GM12878 (cell line): ENCODE data around the gene PLA2G15. TPM values are rescaled to one million over a fixed set of nuclear protein-coding genes. Genes with fewer than 3 reads are reported as not detected.

Source experiments
- CREB1 ChIP-seq: IDR thresholded peaks from 2 replicates; pipeline ENCODE4 v1.6.1; 2012; ENCODE audit warnings: low read depth, mild to moderate bottlenecking, inconsistent platforms
- EGR1 ChIP-seq, 2 experiments: IDR thresholded peaks; 1 replicate in 1 of 2; 2 replicates in 1 of 2; pipeline ENCODE4 v1.6.1; 2011 to 2012; ENCODE audit warnings: low read depth in 2 of 2, low read length in 2 of 2, borderline replicate concordance in 1 of 2, mild to moderate bottlenecking in 1 of 2, moderate library complexity in 1 of 2
- EP300 ChIP-seq, 2 experiments: fragments of 150-350 bp in 1 of 2; IDR thresholded peaks; 2 replicates each; pipeline ENCODE4 v1.6.1; 2011 to 2012; ENCODE audit warnings: low read depth in 2 of 2, low read length in 2 of 2, borderline replicate concordance in 1 of 2, improper control_type of control experiment in 1 of 2, inconsistent platforms in 1 of 2; ENCODE audit not compliant: control insufficient read depth in 1 of 2
- ESRRA ChIP-seq: IDR thresholded peaks from 2 replicates; pipeline ENCODE4 v1.6.1; 2012; ENCODE audit warnings: mild to moderate bottlenecking, low read length, improper control_type of control experiment
- EZH2 ChIP-seq: IDR thresholded peaks from 2 replicates; pipeline ENCODE4 v1.6.1; 2012; ENCODE audit warnings: low read depth, mild to moderate bottlenecking, control low read depth, inconsistent platforms, low read length, borderline replicate concordance; ENCODE audit not compliant: control insufficient read depth
- GATAD2B ChIP-seq: fragments of 450-650 bp; conservative IDR thresholded peaks from 2 replicates; pipeline ENCODE4 v1.6.1; 2017; ENCODE audit warnings: low read depth, mild to moderate bottlenecking, moderate library complexity
- IRF4 ChIP-seq: IDR thresholded peaks from 2 replicates; pipeline ENCODE4 v1.6.1; 2011; ENCODE audit warnings: low read depth, low read length
- MXI1 ChIP-seq: fragments of 150-350 bp; IDR thresholded peaks from 2 replicates; pipeline ENCODE4 v1.6.1; 2011; ENCODE audit warnings: low read depth, mild to moderate bottlenecking, inconsistent platforms, low read length, improper control_type of control experiment
- NR2C1 ChIP-seq: fragments of 450-650 bp; IDR thresholded peaks from 2 replicates; pipeline ENCODE4 v1.6.1; 2017; ENCODE audit warnings: antibody characterized with exemption, mild to moderate bottlenecking, moderate library complexity
- NRF1 ChIP-seq: conservative IDR thresholded peaks from 2 replicates; pipeline ENCODE4 v1.6.1; 2011; ENCODE audit warnings: mild to moderate bottlenecking, low read depth, low read length, improper control_type of control experiment
- POLR2AphosphoS2 ChIP-seq: IDR thresholded peaks from 2 replicates; pipeline ENCODE4 v1.6.1; 2011; ENCODE audit warnings: low read depth, mild to moderate bottlenecking, low read length, improper control_type of control experiment, moderate library complexity
- RUNX3 ChIP-seq: IDR thresholded peaks from 2 replicates; pipeline ENCODE4 v1.6.1; 2012; ENCODE audit warnings: low read length, inconsistent platforms
- SMC3 ChIP-seq: IDR thresholded peaks from 2 replicates; pipeline ENCODE4 v1.6.1; 2011; ENCODE audit warnings: low read length, improper control_type of control experiment, borderline replicate concordance
- TAF1 ChIP-seq: IDR thresholded peaks from 2 replicates; pipeline ENCODE4 v1.6.1; 2011; ENCODE audit warnings: mild to moderate bottlenecking, low read depth, low read length, borderline replicate concordance
- TBL1XR1 ChIP-seq: IDR thresholded peaks from 2 replicates; pipeline ENCODE4 v1.6.1; 2012; ENCODE audit warnings: low read depth, low read length, improper control_type of control experiment
- ZNF24 ChIP-seq: fragments of 450-650 bp; IDR thresholded peaks from 2 replicates; pipeline ENCODE4 v1.6.1; 2017; ENCODE audit warnings: antibody characterized with exemption, mild to moderate bottlenecking
- polyA plus RNA-seq, 11 experiments: library from polyadenylated mRNA; depleted of rRNA in 4 of 11; unstranded in 6 of 11; stranded (reverse) in 5 of 11; fragments of >200 nt; fragmentation: Nextera tagmentation in 4 of 11; fragmentation: Illumina TruSeq in 1 of 11; extraction: Ambion mirVana in 4 of 11; extraction: Trizol in 1 of 11; gene quantifications; 1 replicate in 1 of 11; 2 replicates in 10 of 11; pipeline versions ENCODE4 v1.2.1 to v1.2.3, GENCODE V29; 2011 to 2016; ENCODE audit warnings: inconsistent platforms in 2 of 11, missing spikeins in 2 of 11, low read depth in 1 of 11
- total RNA-seq, 4 experiments: library from RNA; depleted of rRNA in 3 of 4; stranded (reverse); fragments of >200 nt in 3 of 4; fragmentation: Illumina TruSeq in 1 of 4; extraction: Trizol in 1 of 4; gene quantifications; 2 replicates each; pipeline versions ENCODE4 v1.2.1 to v1.2.3, GENCODE V29; 2013 to 2021
- TF ChIP-seq, protein P1 (sequence below): fragments of 450-650 bp; formaldehyde crosslinking; IDR thresholded peaks from 2 replicates; pipeline ENCODE4 v1.4.0; 2022; ENCODE audit warnings: mild to moderate bottlenecking, moderate library complexity
- TF ChIP-seq, protein P2 (sequence below): fragments of 450-650 bp; IDR thresholded peaks from 2 replicates; pipeline ENCODE4 v1.6.1; 2018; ENCODE audit warnings: mild to moderate bottlenecking, low read depth, moderate library complexity; ENCODE audit not compliant: partially characterized antibody
- TF ChIP-seq, protein P3 (sequence below): IDR thresholded peaks from 2 replicates; pipeline ENCODE4 v1.6.1; 2012; ENCODE audit warnings: low read depth, low read length, improper control_type of control experiment
- TF ChIP-seq, protein P4 (sequence below): fragments of 450-650 bp; formaldehyde crosslinking; IDR thresholded peaks from 2 replicates; pipeline ENCODE4 v1.5.0; 2022; ENCODE audit warnings: mild to moderate bottlenecking, missing genetic modification characterization

The PLA2G15 gene
- total and polyA plus RNA-seq, 10 of the 15 experiments (the other 5 are each of a cell fraction or from before 2014, with no cell fraction given) = 0.31 to 9.4 (median 6.8) TPM

DNA sequence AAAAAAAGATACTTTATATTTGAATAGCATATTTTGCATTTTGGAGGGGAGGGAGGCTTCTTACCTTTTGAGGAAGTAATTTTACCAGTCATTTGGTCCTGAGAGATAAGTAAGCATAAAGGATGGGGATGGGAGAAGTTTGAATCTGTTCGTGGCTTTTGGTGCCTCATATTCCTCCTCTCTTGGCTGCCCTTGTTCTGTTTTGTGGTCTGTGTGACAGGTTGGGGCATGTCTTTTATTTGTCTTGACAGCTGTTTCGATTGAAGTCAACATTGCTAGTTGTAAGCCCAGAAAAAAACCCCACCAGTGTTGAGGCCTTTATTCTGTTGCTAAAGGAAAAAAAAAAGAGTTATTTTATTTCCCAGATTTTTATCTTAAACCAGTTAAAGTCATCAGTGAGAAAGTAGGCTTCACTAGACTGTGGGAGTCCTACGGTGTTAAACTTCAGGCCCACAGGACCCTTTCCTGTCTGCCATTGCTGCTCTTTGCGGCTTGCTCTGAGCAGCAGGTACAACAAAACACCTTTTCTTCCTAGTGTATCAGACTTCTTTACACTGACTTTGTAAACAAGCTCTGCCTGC is 30.5 kb downstream of the PLA2G15 start (continued):
- TF ChIP-seq POLR2AphosphoS2 (no peak), ZNF24 (no peak), NRF1 (no peak), EZH2 (no peak), TAF1 (no peak), EGR1 (IDR thresholded peaks at IDR 0.05; ENCODE audit: borderline replicate concordance in 1 of 2, low read depth in 2 of 2, low read length in 2 of 2) (no peak), CREB1 (peak; percentile 31; the same call in 1 of the 2 replicates), MXI1 (peak; percentile 97), TBL1XR1 (no peak), GATAD2B (no peak), EP300 (IDR thresholded peaks at IDR 0.05; ENCODE audit: borderline replicate concordance in 1 of 2, control insufficient read depth in 1 of 2, low read depth in 2 of 2, low read length in 2 of 2) (peak; percentile 44 to 80; a peak in 3 of 4 replicates), NR2C1 (no peak), SMC3 (no peak), IRF4 (0 out of 2 replicates have a peak, but pooled peaks have one; percentile 36), RUNX3 (peak; percentile 99), ESRRA (no peak)
- TF ChIP-seq, protein P1, sequence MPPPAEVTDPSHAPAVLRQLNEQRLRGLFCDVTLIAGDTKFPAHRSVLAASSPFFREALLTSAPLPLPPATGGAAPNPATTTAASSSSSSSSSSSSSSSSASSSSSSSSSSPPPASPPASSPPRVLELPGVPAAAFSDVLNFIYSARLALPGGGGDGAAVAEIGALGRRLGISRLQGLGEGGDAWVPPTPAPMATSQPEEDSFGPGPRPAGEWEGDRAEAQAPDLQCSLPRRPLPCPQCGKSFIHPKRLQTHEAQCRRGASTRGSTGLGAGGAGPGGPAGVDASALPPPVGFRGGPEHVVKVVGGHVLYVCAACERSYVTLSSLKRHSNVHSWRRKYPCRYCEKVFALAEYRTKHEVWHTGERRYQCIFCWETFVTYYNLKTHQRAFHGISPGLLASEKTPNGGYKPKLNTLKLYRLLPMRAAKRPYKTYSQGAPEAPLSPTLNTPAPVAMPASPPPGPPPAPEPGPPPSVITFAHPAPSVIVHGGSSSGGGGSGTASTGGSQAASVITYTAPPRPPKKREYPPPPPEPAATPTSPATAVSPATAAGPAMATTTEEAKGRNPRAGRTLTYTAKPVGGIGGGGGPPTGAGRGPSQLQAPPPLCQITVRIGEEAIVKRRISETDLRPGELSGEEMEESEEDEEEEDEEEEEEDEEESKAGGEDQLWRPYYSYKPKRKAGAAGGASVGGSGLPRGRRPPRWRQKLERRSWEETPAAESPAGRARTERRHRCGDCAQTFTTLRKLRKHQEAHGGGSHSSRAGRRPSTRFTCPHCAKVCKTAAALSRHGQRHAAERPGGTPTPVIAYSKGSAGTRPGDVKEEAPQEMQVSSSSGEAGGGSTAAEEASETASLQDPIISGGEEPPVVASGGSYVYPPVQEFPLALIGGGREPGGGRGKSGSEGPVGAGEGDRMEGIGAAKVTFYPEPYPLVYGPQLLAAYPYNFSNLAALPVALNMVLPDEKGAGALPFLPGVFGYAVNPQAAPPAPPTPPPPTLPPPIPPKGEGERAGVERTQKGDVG (CRISPR knock-in tag) = no peak
- TF ChIP-seq, protein P2, sequence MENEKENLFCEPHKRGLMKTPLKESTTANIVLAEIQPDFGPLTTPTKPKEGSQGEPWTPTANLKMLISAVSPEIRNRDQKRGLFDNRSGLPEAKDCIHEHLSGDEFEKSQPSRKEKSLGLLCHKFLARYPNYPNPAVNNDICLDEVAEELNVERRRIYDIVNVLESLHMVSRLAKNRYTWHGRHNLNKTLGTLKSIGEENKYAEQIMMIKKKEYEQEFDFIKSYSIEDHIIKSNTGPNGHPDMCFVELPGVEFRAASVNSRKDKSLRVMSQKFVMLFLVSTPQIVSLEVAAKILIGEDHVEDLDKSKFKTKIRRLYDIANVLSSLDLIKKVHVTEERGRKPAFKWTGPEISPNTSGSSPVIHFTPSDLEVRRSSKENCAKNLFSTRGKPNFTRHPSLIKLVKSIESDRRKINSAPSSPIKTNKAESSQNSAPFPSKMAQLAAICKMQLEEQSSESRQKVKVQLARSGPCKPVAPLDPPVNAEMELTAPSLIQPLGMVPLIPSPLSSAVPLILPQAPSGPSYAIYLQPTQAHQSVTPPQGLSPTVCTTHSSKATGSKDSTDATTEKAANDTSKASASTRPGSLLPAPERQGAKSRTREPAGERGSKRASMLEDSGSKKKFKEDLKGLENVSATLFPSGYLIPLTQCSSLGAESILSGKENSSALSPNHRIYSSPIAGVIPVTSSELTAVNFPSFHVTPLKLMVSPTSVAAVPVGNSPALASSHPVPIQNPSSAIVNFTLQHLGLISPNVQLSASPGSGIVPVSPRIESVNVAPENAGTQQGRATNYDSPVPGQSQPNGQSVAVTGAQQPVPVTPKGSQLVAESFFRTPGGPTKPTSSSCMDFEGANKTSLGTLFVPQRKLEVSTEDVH = peak; percentile 17
- TF ChIP-seq, protein P3, sequence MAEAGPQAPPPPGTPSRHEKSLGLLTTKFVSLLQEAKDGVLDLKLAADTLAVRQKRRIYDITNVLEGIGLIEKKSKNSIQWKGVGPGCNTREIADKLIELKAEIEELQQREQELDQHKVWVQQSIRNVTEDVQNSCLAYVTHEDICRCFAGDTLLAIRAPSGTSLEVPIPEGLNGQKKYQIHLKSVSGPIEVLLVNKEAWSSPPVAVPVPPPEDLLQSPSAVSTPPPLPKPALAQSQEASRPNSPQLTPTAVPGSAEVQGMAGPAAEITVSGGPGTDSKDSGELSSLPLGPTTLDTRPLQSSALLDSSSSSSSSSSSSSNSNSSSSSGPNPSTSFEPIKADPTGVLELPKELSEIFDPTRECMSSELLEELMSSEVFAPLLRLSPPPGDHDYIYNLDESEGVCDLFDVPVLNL = no peak
- TF ChIP-seq, protein P4, sequence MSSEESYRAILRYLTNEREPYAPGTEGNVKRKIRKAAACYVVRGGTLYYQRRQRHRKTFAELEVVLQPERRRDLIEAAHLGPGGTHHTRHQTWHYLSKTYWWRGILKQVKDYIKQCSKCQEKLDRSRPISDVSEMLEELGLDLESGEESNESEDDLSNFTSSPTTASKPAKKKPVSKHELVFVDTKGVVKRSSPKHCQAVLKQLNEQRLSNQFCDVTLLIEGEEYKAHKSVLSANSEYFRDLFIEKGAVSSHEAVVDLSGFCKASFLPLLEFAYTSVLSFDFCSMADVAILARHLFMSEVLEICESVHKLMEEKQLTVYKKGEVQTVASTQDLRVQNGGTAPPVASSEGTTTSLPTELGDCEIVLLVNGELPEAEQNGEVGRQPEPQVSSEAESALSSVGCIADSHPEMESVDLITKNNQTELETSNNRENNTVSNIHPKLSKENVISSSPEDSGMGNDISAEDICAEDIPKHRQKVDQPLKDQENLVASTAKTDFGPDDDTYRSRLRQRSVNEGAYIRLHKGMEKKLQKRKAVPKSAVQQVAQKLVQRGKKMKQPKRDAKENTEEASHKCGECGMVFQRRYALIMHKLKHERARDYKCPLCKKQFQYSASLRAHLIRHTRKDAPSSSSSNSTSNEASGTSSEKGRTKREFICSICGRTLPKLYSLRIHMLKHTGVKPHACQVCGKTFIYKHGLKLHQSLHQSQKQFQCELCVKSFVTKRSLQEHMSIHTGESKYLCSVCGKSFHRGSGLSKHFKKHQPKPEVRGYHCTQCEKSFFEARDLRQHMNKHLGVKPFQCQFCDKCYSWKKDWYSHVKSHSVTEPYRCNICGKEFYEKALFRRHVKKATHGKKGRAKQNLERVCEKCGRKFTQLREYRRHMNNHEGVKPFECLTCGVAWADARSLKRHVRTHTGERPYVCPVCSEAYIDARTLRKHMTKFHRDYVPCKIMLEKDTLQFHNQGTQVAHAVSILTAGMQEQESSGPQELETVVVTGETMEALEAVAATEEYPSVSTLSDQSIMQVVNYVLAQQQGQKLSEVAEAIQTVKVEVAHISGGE (CRISPR knock-in tag) = no peak
